Ishikawa (cell line): ENCODE measurements around the gene NXPH2.

Source experiments
- CEBPB ChIP-seq: IDR thresholded peaks from 2 replicates; pipeline ENCODE4 v1.6.1; 2012
- EGR1 ChIP-seq: IDR thresholded peaks from 2 replicates; pipeline ENCODE4 v1.6.1; 2012
- EP300 ChIP-seq: IDR thresholded peaks from 2 replicates; pipeline ENCODE4 v1.6.1; 2012; ENCODE audit warnings: borderline replicate concordance
- FOXM1 ChIP-seq: IDR thresholded peaks from 2 replicates; pipeline ENCODE4 v1.6.1; 2012; ENCODE audit warnings: low read depth, borderline replicate concordance
- MAX ChIP-seq: IDR thresholded peaks from 2 replicates; pipeline ENCODE4 v1.6.1; 2012
- NFIC ChIP-seq: IDR thresholded peaks from 2 replicates; pipeline ENCODE4 v1.6.1; 2012
- RAD21 ChIP-seq: IDR thresholded peaks from 2 replicates; pipeline ENCODE4 v1.6.1; 2012; ENCODE audit warnings: low read depth
- REST ChIP-seq: IDR thresholded peaks from 2 replicates; pipeline ENCODE4 v1.6.1; 2012; ENCODE audit warnings: low read depth, mild to moderate bottlenecking
- TAF1 ChIP-seq: IDR thresholded peaks from 2 replicates; pipeline ENCODE4 v1.6.1; 2012; ENCODE audit warnings: low read depth, mild to moderate bottlenecking
- TCF12 ChIP-seq: IDR thresholded peaks from 2 replicates; pipeline ENCODE4 v1.6.1; 2012; ENCODE audit warnings: low read depth
- TEAD4 ChIP-seq: IDR thresholded peaks from 2 replicates; pipeline ENCODE4 v1.6.1; 2012
- USF1 ChIP-seq: IDR thresholded peaks from 2 replicates; pipeline ENCODE4 v1.6.1; 2012
- YY1 ChIP-seq: IDR thresholded peaks from 2 replicates; pipeline ENCODE4 v1.6.1; 2012; ENCODE audit warnings: low read depth

- TF ChIP-seq REST (no peak), MAX (no peak; the same call in 1 of the 2 replicates), CEBPB (no peak), RAD21 (no peak), TAF1 (no peak), TCF12 (peak; percentile 67), USF1 (no peak), EGR1 (no peak), EP300 (peak; percentile 55; the same call in 1 of the 2 replicates), YY1 (no peak), TEAD4 (peak; percentile 81), FOXM1 (peak; percentile 31; the same call in 1 of the 2 replicates), NFIC (peak; percentile 62; the same call in 1 of the 2 replicates)
Observed at GRCh38 chr2:138752197-138752956, 27.8 kb downstream of the NXPH2 start.
